Immature natural killer cell (primary cell): ENCODE results near the gene PNISR. TPM values are rescaled to one million over a fixed set of nuclear protein-coding genes. Genes with fewer than 3 reads are reported as not detected.

Experiments used
- DNase-seq, 3 donors: peaks; one replicate each; pipeline ENCODE4 v3.0.0; 2022; ENCODE audit warnings: mixed read lengths in 1 of 3
- H3K27ac Mint-ChIP-seq, 6 donors: one replicate each; pipeline ENCODE4 v1.8.0; 2020; ENCODE audit warnings: mixed read lengths in 6 of 6, mild to moderate bottlenecking in 5 of 6, inconsistent platforms in 4 of 6, moderate library complexity in 3 of 6
- H3K27me3 Mint-ChIP-seq, 3 donors: one replicate each; pipeline ENCODE4 v1.8.0; 2020 to 2021; ENCODE audit warnings: low read depth in 3 of 3, mild to moderate bottlenecking in 3 of 3, mixed read lengths in 3 of 3, moderate library complexity in 3 of 3, inconsistent platforms in 1 of 3
- H3K36me3 Mint-ChIP-seq, 3 donors: one replicate each; pipeline ENCODE4 v1.8.0; 2020; ENCODE audit warnings: mixed read lengths in 3 of 3, inconsistent platforms in 2 of 3, mild to moderate bottlenecking in 2 of 3
- H3K4me1 Mint-ChIP-seq, 2 donors: one replicate each; pipeline ENCODE4 v1.8.0; 2020; ENCODE audit warnings: inconsistent platforms in 2 of 2, mild to moderate bottlenecking in 2 of 2, mixed read lengths in 2 of 2, moderate library complexity in 1 of 2
- H3K4me3 Mint-ChIP-seq, 5 donors: one replicate each; pipeline ENCODE4 v1.8.0; 2020; ENCODE audit warnings: mild to moderate bottlenecking in 5 of 5, mixed read lengths in 5 of 5, inconsistent platforms in 3 of 5, moderate library complexity in 3 of 5
- H3K9me3 Mint-ChIP-seq, 6 donors: one replicate each; pipeline ENCODE4 v1.8.0; 2020; ENCODE audit warnings: mild to moderate bottlenecking in 6 of 6, mixed read lengths in 6 of 6, inconsistent platforms in 4 of 6, moderate library complexity in 3 of 6
- polyA plus RNA-seq, 3 donors: library from polyadenylated mRNA; unstranded; fragments of 300-500 nt; fragmentation: Illumina TruSeq; gene quantifications; one replicate each; pipeline ENCODE4 v1.2.3, GENCODE V29; 2021

PNISR gene
- polyA plus RNA-seq, 3 donors from 2014 or later: 48.7 to 68.3 (median 65.5) TPM

DNA sequence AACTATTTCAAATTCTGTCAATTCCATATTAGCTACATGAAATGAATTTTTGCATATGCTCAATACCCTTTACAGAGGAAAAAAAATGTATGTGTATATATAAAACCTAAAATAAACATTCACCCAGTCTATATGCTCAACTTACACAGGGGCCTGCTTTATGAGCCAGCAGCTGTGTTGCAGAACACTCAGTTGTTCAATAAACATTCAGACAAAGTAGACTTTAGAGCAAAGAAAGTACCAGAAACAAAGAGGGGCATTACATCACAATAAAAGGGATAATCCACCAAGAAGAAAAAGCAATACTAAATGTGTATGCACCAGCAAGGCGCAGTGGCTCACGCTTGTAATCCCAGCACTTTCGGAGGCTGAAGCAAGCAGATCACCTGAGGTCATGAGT lies 40.6 kb downstream of the PNISR start:
- H3K27me3 Mint-ChIP-seq: peaks cover 0 to 2% (median 0%) of the 10 kb centered on the region in 3 donors
- no peaks in the 10 kb centered on the region for H3K4me1 Mint-ChIP-seq
- H3K4me3 Mint-ChIP-seq: no peak overlapping the region
- no peak overlapping the region for H3K27ac Mint-ChIP-seq
- peaks cover 3 to 4% (median 4%) of the 10 kb centered on the region in 3 donors for H3K36me3 Mint-ChIP-seq
- DNase-seq: no peak
- H3K9me3 Mint-ChIP-seq: no peaks in the 10 kb centered on the region

DNA sequence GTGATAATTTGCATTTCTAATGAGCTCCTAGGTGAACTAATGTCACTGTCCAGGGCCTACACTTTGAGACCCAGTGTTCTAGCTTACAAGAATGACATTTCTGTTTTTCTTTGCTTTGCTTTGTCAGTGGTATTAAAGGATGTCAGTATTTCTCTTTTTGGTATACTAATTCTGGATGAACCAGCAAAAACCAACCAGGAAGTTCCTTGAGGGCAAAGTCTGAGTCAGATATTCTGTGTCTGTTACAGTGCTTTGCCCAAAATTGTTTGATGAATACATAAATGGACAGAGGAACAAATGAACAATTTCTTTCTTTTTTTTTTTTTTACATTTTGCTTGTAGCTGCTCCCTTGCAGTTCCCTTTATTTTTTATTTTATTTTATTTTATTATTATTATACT lies 46.5 kb downstream of the PNISR start:
- Mint-ChIP-seq H3K4me1 (no peaks in the 10 kb centered on the region), H3K4me3 (no peak overlapping the region), H3K27me3 (no peaks in the 10 kb centered on the region), H3K9me3 (no peaks in the 10 kb centered on the region), H3K36me3 (peaks cover 4 to 11% (median 6%) of the 10 kb centered on the region in 3 donors), H3K27ac (no peak overlapping the region)
- DNase-seq: no peak

DNA sequence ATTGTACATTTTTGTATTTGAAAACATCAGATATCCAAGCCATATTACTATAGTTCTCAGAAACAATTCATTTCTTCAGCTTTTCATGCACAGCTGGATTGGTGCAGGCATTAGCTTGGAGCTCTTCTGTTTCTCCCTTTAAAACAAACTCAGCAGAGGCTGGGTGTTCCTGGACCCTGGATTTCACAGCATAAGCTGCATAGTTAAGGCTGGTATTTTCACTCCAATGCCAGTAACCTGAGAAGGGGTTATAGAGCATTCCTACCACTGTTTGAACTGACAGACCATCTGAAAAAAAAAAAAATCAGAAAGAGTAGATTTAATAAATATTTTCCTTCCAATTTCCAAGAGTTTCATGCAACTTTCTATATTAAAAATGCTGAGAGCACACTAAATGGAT lies 55.6 kb downstream of the PNISR start:
- H3K4me3 Mint-ChIP-seq: no peak overlapping the region
- peaks cover 0 to 3% (median 0%) of the 10 kb centered on the region in 3 donors for H3K27me3 Mint-ChIP-seq
- no peak overlapping the region for H3K27ac Mint-ChIP-seq
- no peak for DNase-seq
- H3K4me1 Mint-ChIP-seq: no peaks in the 10 kb centered on the region
- no peaks in the 10 kb centered on the region for H3K9me3 Mint-ChIP-seq
- H3K36me3 Mint-ChIP-seq: peaks cover 0 to 11% (median 9%) of the 10 kb centered on the region in 3 donors

DNA sequence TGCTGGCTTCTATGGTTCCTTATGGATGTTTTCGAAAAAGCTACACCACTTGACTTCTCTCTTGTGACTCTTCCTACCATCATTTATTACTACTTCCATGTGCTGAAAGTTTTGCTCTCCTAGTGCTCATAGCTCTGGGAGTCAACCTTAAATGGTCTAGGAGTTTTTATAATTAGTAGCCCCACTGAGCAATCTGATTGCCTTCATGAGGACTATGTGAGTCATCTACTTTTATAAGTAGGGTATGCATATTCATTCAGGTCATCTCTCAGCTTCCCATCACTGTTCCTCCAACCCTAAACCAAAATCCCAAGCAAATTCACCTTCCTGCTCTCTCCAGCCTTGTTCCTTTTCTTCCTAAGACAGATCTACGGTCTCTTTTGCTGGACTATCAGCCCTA lies 58.3 kb downstream of the PNISR start:
- DNase-seq: no peak
- Mint-ChIP-seq H3K4me1 (no peaks in the 10 kb centered on the region), H3K27ac (no peak overlapping the region), H3K9me3 (no peaks in the 10 kb centered on the region), H3K4me3 (no peak overlapping the region), H3K27me3 (peaks cover 0 to 3% (median 2%) of the 10 kb centered on the region in 3 donors), H3K36me3 (peaks cover 0 to 9% (median 5%) of the 10 kb centered on the region in 3 donors)

DNA sequence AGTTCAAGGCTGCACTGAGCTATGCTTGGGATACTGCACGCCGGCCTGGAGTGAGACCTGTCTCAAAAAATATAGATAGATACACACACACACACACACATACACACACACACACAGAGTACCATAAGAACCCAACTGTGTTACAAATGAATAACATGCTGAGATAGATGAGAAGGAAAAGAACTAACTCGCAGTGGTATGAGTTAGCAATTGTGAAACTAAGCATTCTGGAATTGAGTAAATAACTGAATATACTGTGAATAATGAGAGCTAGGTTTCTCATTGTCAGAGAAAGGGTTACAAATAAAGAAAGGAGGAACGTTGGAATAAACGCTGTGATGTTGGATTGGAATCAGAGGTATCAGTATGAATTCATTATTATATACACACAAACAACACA lies 61.1 kb downstream of the PNISR start:
- no peak overlapping the region for H3K27ac Mint-ChIP-seq
- H3K27me3 Mint-ChIP-seq: peaks cover 2 to 8% (median 5%) of the 10 kb centered on the region in 3 donors
- no peak overlapping the region for H3K4me3 Mint-ChIP-seq
- no peaks in the 10 kb centered on the region for H3K4me1 Mint-ChIP-seq
- no peaks in the 10 kb centered on the region for H3K9me3 Mint-ChIP-seq
- no peak for DNase-seq
- H3K36me3 Mint-ChIP-seq: no peaks in the 10 kb centered on the region

DNA sequence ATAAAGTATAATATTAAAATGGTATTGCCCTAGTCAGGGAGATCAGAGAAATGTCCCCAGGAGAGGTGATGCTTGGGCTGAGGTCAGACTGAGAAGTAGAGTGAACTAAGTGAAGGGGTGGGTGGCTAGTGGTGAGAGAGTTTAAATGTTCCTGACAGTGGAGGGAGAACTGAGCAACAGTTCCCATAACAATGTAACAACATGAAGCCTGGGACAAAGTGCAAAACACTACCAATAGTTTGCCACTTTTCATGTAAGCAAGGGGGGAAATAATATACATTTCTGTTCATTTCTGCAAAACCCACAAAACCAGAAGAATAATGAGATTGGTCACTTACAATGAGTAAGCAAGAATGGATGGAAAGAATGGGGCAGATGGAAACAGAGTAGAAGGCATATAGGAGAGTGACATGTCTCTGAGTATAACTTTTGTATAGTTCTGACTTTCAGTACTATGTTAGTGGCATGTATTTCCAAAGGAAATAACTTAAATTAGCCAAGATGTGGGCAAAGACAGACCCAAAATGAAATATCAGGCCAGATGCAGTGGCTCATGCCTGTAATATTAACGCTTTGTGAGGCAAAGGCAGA lies 62.3 kb downstream of the PNISR start:
- H3K4me3 Mint-ChIP-seq: no peak overlapping the region
- H3K27ac Mint-ChIP-seq: no peak overlapping the region
- H3K36me3 Mint-ChIP-seq: no peaks in the 10 kb centered on the region
- H3K9me3 Mint-ChIP-seq: no peaks in the 10 kb centered on the region
- no peak for DNase-seq
- peaks cover 0 to 8% (median 5%) of the 10 kb centered on the region in 3 donors for H3K27me3 Mint-ChIP-seq
- H3K4me1 Mint-ChIP-seq: no peaks in the 10 kb centered on the region

DNA sequence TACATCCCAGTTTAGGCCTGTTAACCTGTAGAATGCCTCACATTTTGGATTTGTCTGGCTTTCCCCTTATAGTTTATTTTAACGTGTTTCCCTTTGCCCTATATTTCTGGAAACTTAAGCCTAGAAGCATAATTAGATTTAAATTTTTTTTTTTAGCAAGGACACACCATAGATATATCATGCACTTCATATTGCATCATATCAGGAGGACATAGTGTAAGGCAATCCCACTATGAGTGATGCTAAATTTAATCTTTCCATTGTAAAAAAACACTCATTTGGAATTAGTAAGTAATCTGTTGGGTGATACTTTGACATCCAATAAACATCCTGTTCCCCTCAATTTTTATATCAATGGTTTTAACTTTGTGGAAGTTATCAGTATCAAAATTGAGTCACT lies 65.3 kb downstream of the PNISR start:
- H3K27me3 Mint-ChIP-seq: peaks cover 0 to 8% (median 6%) of the 10 kb centered on the region in 3 donors

DNA sequence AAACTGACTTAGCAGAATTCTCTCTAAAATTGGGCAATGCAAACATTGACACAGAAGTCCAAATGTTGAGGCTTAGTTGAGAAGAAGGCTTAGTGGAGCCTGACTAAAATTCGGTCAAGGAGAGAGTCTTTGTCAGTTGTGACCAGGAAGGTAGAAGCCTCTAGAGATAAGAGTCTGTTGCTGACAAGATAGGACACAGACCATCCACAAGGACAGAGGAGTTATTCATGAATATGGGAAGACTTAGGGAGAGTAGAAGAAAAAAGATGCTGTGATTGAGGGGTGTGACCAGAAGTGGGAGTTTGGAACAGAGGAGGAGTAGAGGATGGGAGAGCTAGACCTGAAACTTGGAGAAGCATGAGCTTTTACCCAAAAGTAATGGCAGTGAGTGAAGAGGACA lies 68.5 kb downstream of the PNISR start:
- peaks cover 1 to 13% (median 6%) of the 10 kb centered on the region in 3 donors for H3K27me3 Mint-ChIP-seq
- no peak overlapping the region for H3K27ac Mint-ChIP-seq
- no peaks in the 10 kb centered on the region for H3K4me1 Mint-ChIP-seq
- no peaks in the 10 kb centered on the region for H3K36me3 Mint-ChIP-seq
- no peak for DNase-seq
- peaks cover 0 to 4% (median 0%) of the 10 kb centered on the region in 6 donors for H3K9me3 Mint-ChIP-seq
- H3K4me3 Mint-ChIP-seq: no peak overlapping the region

More for the DNA sequence above, 65.3 kb downstream of the PNISR start:
- peaks cover 0 to 4% (median 0%) of the 10 kb centered on the region in 6 donors for H3K9me3 Mint-ChIP-seq
- H3K27ac Mint-ChIP-seq: no peak overlapping the region
- no peaks in the 10 kb centered on the region for H3K4me1 Mint-ChIP-seq
- no peak overlapping the region for H3K4me3 Mint-ChIP-seq
- DNase-seq: no peak
- no peaks in the 10 kb centered on the region for H3K36me3 Mint-ChIP-seq

DNA sequence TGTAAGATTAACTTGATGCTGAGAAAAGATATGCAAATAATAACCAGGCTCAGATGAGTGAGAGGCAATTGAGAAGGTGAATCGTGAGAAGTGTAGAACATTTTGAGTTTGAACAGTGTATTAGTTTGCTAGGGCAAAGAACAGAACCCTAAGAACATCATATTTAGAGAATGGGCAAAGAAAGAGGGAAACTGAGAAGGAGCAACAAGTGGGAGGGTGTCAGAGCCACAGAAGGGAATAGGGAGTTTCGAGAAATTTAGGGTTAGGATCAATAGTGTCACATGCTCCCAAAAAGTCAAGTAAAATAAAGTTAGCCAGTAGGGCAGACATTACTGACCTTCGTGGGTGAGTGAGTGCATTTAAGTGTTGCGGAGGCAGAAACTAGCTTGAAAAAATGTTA lies 70.1 kb downstream of the PNISR start:
- no peak overlapping the region for H3K27ac Mint-ChIP-seq
- H3K4me3 Mint-ChIP-seq: no peak overlapping the region
- H3K36me3 Mint-ChIP-seq: no peaks in the 10 kb centered on the region
- H3K27me3 Mint-ChIP-seq: peaks cover 5 to 16% (median 6%) of the 10 kb centered on the region in 3 donors
- DNase-seq: no peak
- H3K4me1 Mint-ChIP-seq: peaks cover 0 to 2% of the 10 kb centered on the region in 2 donors
- H3K9me3 Mint-ChIP-seq: peaks cover 0 to 11% (median 0%) of the 10 kb centered on the region in 6 donors

DNA sequence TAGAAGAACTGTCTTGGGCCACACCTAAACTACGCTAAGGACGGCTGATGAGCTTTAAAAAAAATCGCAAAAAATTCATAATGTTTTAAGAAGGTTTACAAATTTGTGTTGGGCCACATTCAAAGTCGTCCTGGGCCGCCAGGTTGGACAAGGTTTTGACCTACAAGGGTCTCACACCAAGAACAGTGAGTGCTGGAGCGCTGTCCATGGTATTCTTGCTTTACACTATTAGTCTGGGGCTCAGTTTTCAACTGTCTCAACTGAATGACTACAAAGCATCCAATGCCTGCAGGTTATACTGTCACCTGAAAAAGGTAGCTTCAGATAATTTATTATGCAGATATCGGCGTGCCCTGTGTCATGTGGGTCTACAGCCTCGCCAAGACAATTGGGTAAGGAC lies 72.0 kb downstream of the PNISR start:
- Mint-ChIP-seq H3K4me3 (no peak overlapping the region), H3K4me1 (peaks cover 6 to 7% of the 10 kb centered on the region in 2 donors), H3K9me3 (peaks cover 0 to 11% (median 0%) of the 10 kb centered on the region in 6 donors), H3K36me3 (no peaks in the 10 kb centered on the region), H3K27me3 (peaks cover 2 to 20% (median 5%) of the 10 kb centered on the region in 3 donors), H3K27ac (no peak overlapping the region)
- no peak for DNase-seq

DNA sequence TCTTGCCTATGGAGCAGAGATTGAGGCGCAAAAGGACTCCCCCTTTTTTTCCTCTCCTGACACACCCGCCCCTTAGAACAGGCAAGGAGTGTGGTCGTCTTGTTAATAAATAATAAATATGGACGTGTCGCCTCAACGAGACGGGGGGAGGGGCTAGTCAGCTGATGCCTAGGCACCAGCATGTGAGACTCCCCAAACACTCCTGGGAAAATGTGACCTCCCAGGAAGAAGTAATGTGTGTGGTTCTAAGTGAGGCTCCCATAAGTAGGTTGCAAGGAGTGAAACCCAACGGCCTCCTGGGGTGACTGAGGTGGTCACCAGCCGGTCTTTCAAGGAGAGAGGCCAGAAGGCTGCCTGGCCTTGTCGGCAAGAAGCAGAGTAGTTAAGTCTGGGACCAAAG lies 74.5 kb downstream of the PNISR start:
- Mint-ChIP-seq H3K27ac (no peak overlapping the region), H3K4me1 (peaks cover 6 to 7% of the 10 kb centered on the region in 2 donors), H3K27me3 (peaks cover 0 to 34% (median 5%) of the 10 kb centered on the region in 3 donors), H3K4me3 (no peak overlapping the region), H3K9me3 (peaks cover 0 to 9% (median 0%) of the 10 kb centered on the region in 6 donors), H3K36me3 (no peaks in the 10 kb centered on the region)
- no peak for DNase-seq

DNA sequence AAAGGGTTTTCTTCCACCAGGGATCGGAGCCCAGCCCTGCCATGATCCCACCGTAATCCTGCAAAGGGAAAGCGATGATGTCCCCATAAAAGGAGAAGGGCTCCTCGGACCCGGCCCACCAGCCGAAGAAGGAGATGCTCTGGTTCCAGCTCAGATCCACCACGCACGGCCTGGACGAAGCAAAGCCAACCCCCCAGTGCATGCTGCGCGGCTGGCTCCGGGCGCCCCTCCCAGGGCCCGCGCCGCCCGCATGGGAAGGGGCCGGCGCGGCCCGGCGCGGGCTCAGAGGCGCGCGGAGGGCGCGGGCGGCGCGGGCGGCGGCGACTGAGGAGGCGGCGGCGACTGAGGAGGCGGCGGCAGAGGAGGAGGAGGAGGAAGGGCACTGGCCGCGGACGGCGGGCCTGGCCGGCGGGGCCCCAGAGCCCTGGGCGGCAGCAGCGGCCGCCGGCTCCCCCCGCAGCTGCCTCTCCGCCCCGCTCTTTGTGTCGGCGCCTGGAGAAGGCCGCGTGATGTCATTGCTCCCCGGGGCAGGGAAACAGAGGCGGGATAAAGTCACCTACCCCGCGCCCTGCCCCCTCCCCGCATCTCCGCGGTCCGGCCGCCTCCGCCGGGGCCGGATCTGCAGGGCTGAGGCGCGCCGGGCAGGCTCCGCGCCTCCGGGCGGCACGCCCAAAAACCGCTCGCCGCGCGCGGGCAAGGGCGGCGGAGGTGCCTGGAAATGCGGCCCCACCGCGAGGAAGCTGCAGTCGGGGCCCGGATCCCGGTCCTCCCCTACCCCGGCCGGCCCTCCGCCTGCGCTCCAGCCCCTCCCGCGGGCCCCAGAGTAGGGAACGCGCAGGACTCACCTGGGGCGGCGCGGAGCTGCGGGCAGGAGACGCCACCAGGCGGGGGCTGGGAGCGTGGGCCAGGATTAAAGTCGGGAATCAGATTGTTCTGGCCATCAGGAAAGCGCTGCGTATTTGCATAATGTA lies 75.7 kb downstream of the PNISR start, which contains the start of gene FAXC:
FAXC (minus strand) TSS at position 504 of the 971 bp plus-strand sequence; CDS start at position 202, 302 bp downstream.
- peaks cover 0 to 34% (median 6%) of the 10 kb centered on the region in 3 donors for H3K27me3 Mint-ChIP-seq

DNA sequence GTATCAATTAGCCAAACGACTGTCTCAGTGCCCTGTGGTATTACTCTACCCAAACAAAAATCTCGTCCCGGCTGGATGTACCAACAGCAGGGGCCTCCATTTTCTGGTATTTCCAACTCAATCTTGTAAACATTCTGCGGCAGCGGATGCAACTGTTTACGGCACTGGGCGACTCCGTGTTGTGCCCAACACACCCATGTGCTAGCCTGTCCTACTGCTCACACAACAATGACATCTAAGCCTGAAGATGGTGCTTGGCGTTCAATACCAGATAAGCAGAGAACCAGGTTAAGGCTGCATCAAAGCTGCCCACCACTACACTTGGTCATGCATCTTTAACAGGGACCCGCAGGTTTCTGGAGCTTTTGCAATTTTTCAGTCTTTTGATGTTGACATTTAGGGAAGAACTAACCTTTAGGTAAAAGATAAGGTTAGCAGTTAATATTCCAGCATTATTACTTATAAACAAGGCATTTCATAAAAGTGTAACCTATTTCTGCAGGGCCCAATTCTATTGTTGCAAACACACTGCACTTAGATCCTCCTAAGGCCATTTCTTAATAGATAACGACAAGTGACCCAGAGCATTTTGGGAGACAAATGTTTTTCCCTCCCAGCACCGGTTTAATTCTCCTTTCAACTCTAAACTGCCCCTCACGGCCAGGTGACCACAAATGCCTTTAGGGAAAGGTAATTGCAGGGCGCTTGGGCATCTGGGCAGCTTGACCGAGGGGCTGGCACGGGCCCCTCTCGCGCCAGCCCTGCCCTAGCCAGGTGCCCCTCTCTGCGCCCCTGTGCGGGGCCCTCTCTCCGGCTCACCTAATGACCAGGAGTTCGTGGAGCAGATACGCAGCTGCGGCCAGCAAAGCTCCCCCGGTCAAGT lies 76.6 kb downstream of the PNISR start:
- H3K27ac Mint-ChIP-seq: no peak overlapping the region
- peaks cover 0 to 30% (median 5%) of the 10 kb centered on the region in 3 donors for H3K27me3 Mint-ChIP-seq
- H3K4me1 Mint-ChIP-seq: peaks cover 6 to 7% of the 10 kb centered on the region in 2 donors
- H3K9me3 Mint-ChIP-seq: peaks cover 0 to 9% (median 0%) of the 10 kb centered on the region in 6 donors
- peak overlapping the region in 4 of 5 donors; percentile 28 to 67 (median 36) for H3K4me3 Mint-ChIP-seq
- no peak for DNase-seq
- H3K36me3 Mint-ChIP-seq: no peaks in the 10 kb centered on the region

More for the DNA sequence above, 75.7 kb downstream of the PNISR start, which contains the start of gene FAXC:
- H3K36me3 Mint-ChIP-seq: no peaks in the 10 kb centered on the region
- H3K27ac Mint-ChIP-seq: no peak within 1 kb of the TSS
- H3K4me3 Mint-ChIP-seq: peak within 1 kb of the TSS in 4 of 5 donors; percentile 28 to 67 (median 38)
- no peak for DNase-seq
- H3K9me3 Mint-ChIP-seq: peaks cover 0 to 9% (median 0%) of the 10 kb centered on the region in 6 donors
- H3K4me1 Mint-ChIP-seq: peaks cover 6 to 7% of the 10 kb centered on the region in 2 donors
